Activated naive CD4-positive, alpha-beta T cell treated with anti-CD3 and anti-CD28 coated beads for 36 hours (primary cell): ENCODE results near the gene AEBP2. TPM values are rescaled to one million over a fixed set of nuclear protein-coding genes. Genes with fewer than 3 reads are reported as not detected.

Experiments used
- CTCF ChIA-PET: fragments of 350-600 bp; sonication (Branson Sonifier 250); formaldehyde crosslinking; loops from one replicate; lab custom pipeline; 2021; ENCODE audit warnings: antibody characterized with exemption; lab: Charles Lee
- DNase-seq: peaks from one replicate; pipeline ENCODE4 v3.0.0-alpha.2; 2020
- H3K27ac Mint-ChIP-seq: one replicate; pipeline ENCODE4 v1.8.0; 2021; ENCODE audit warnings: mild to moderate bottlenecking, mixed read lengths
- H3K27me3 Mint-ChIP-seq: one replicate; pipeline ENCODE4 v1.8.0; 2021; ENCODE audit warnings: low read depth, mixed read lengths
- H3K36me3 Mint-ChIP-seq: one replicate; pipeline ENCODE4 v1.8.0; 2021; ENCODE audit warnings: low read depth, mixed read lengths
- H3K4me1 Mint-ChIP-seq: one replicate; pipeline ENCODE4 v1.8.0; 2021; ENCODE audit warnings: low read depth, mixed read lengths
- H3K4me3 Mint-ChIP-seq: one replicate; pipeline ENCODE4 v1.8.0; 2021; ENCODE audit warnings: mild to moderate bottlenecking, moderate library complexity, mixed read lengths
- H3K9me3 Mint-ChIP-seq: one replicate; pipeline ENCODE4 v1.8.0; 2021; ENCODE audit warnings: mixed read lengths
- intact Hi-C: fragments of 100-400 bp; cut with micrococcal nuclease; formaldehyde crosslinking; loops from one replicate; pipeline ENCODE4 v1.15.1; 2023
- total RNA-seq, 2 experiments: library from RNA; stranded (reverse); gene quantifications; one replicate each; pipeline ENCODE4 v1.2.3, GENCODE V29; 2021

Gene AEBP2
- total RNA-seq, 2 experiments from 2014 or later = 32.4 to 35.2 TPM

GRCh38 chr12:19498099-19498498 is 58.8 kb downstream of the AEBP2 start:
- Mint-ChIP-seq H3K4me1 (peaks cover 15% of the 10 kb centered on the region), H3K36me3 (peaks cover 35% of the 10 kb centered on the region), H3K4me3 (no peak overlapping the region), H3K27me3 (no peaks in the 10 kb centered on the region), H3K27ac (no peak overlapping the region), H3K9me3 (no peaks in the 10 kb centered on the region)
- DNase-seq = no peak
- intact Hi-C loops = no loop called here
- CTCF ChIA-PET = no interaction called here

GRCh38 chr12:19499030-19499429 is 59.7 kb downstream of the AEBP2 start:
- Mint-ChIP-seq H3K4me1 (peaks cover 17% of the 10 kb centered on the region), H3K9me3 (no peaks in the 10 kb centered on the region), H3K27ac (no peak overlapping the region), H3K27me3 (no peaks in the 10 kb centered on the region), H3K4me3 (no peak overlapping the region), H3K36me3 (peaks cover 39% of the 10 kb centered on the region)
- CTCF ChIA-PET = interaction anchor here (0.6 kb wide), 1 partner anchor 18 kb away, joined by 3 read pairs; no protein-coding TSS in a partner anchor
- no peak for DNase-seq
- intact Hi-C loops = no loop called here

GRCh38 chr12:19506497-19506896 is 67.2 kb downstream of the AEBP2 start:
- intact Hi-C loops = no loop called here
- Mint-ChIP-seq H3K4me3 (no peak overlapping the region), H3K9me3 (no peaks in the 10 kb centered on the region), H3K27me3 (no peaks in the 10 kb centered on the region), H3K4me1 (peaks cover 26% of the 10 kb centered on the region), H3K36me3 (peaks cover 40% of the 10 kb centered on the region), H3K27ac (no peak overlapping the region)
- CTCF ChIA-PET = no interaction called here
- DNase-seq = no peak

GRCh38 chr12:19507823-19508222 is 68.5 kb downstream of the AEBP2 start:
- no peak overlapping the region for H3K4me3 Mint-ChIP-seq
- CTCF ChIA-PET = interaction anchor here (1.1 kb wide), 1 partner anchor 512 kb away, joined by 3 read pairs; no protein-coding TSS in a partner anchor
- intact Hi-C loops = no loop called here
- H3K27me3 Mint-ChIP-seq = no peaks in the 10 kb centered on the region
- no peak overlapping the region for H3K27ac Mint-ChIP-seq
- no peak for DNase-seq
- H3K4me1 Mint-ChIP-seq = peaks cover 25% of the 10 kb centered on the region
- no peaks in the 10 kb centered on the region for H3K9me3 Mint-ChIP-seq
- H3K36me3 Mint-ChIP-seq = peaks cover 34% of the 10 kb centered on the region

- intact Hi-C loops = no loop called here
- CTCF ChIA-PET = no interaction called here
Measured at GRCh38 chr12:19510461-19510860, 71.2 kb downstream of the AEBP2 start.

GRCh38 chr12:19515179-19515578 is 75.9 kb downstream of the AEBP2 start:
- intact Hi-C loops = no loop called here
- H3K9me3 Mint-ChIP-seq = no peaks in the 10 kb centered on the region
- H3K4me1 Mint-ChIP-seq = peaks cover 2% of the 10 kb centered on the region
- H3K27me3 Mint-ChIP-seq = no peaks in the 10 kb centered on the region
- CTCF ChIA-PET = no interaction called here
- no peak overlapping the region for H3K4me3 Mint-ChIP-seq
- no peak for DNase-seq
- no peak overlapping the region for H3K27ac Mint-ChIP-seq
- H3K36me3 Mint-ChIP-seq = peaks cover 17% of the 10 kb centered on the region

More at GRCh38 chr12:19510461-19510860, 71.2 kb downstream of the AEBP2 start:
- H3K4me1 Mint-ChIP-seq = peaks cover 14% of the 10 kb centered on the region
- no peaks in the 10 kb centered on the region for H3K9me3 Mint-ChIP-seq
- H3K27ac Mint-ChIP-seq = no peak overlapping the region
- DNase-seq = no peak
- no peak overlapping the region for H3K4me3 Mint-ChIP-seq
- H3K36me3 Mint-ChIP-seq = peaks cover 27% of the 10 kb centered on the region
- no peaks in the 10 kb centered on the region for H3K27me3 Mint-ChIP-seq

GRCh38 chr12:19517583-19517982 is 78.3 kb downstream of the AEBP2 start:
- H3K27me3 Mint-ChIP-seq = no peaks in the 10 kb centered on the region
- no peak for DNase-seq
- H3K9me3 Mint-ChIP-seq = no peaks in the 10 kb centered on the region
- no peak overlapping the region for H3K27ac Mint-ChIP-seq
- CTCF ChIA-PET = interaction anchor here (0.6 kb wide), 1 partner anchor 58 kb away, joined by 3 read pairs; no protein-coding TSS in a partner anchor
- H3K4me1 Mint-ChIP-seq = no peaks in the 10 kb centered on the region
- intact Hi-C loops = no loop called here
- no peak overlapping the region for H3K4me3 Mint-ChIP-seq
- H3K36me3 Mint-ChIP-seq = peaks cover 15% of the 10 kb centered on the region

GRCh38 chr12:19518209-19518608 is 78.9 kb downstream of the AEBP2 start:
- Mint-ChIP-seq H3K9me3 (no peaks in the 10 kb centered on the region), H3K4me1 (no peaks in the 10 kb centered on the region), H3K4me3 (no peak overlapping the region), H3K36me3 (peaks cover 15% of the 10 kb centered on the region), H3K27me3 (no peaks in the 10 kb centered on the region), H3K27ac (no peak overlapping the region)
- CTCF ChIA-PET = interaction anchor here (0.6 kb wide), 1 partner anchor 57 kb away, joined by 3 read pairs; no protein-coding TSS in a partner anchor
- no peak for DNase-seq
- intact Hi-C loops = no loop called here

- intact Hi-C loops = no loop called here
- H3K27me3 Mint-ChIP-seq = no peaks in the 10 kb centered on the region
- peaks cover 1% of the 10 kb centered on the region for H3K4me1 Mint-ChIP-seq
- H3K27ac Mint-ChIP-seq = no peak overlapping the region
- CTCF ChIA-PET = interaction anchor here (0.7 kb wide), 1 partner anchor 48 kb away, joined by 3 read pairs; no protein-coding TSS in a partner anchor
- H3K36me3 Mint-ChIP-seq = peaks cover 10% of the 10 kb centered on the region
- H3K9me3 Mint-ChIP-seq = no peaks in the 10 kb centered on the region
- no peak for DNase-seq
- no peak overlapping the region for H3K4me3 Mint-ChIP-seq
Measured at GRCh38 chr12:19520646-19521415, 81.5 kb downstream of the AEBP2 start.

- CTCF ChIA-PET = interaction anchor here (0.6 kb wide), 1 partner anchor 23 kb away, joined by 4 read pairs; no protein-coding TSS in a partner anchor
- Mint-ChIP-seq H3K4me1 (peaks cover 26% of the 10 kb centered on the region), H3K9me3 (no peaks in the 10 kb centered on the region), H3K27ac (peak overlapping the region; percentile 8), H3K36me3 (peaks cover 8% of the 10 kb centered on the region), H3K4me3 (no peak overlapping the region), H3K27me3 (no peaks in the 10 kb centered on the region)
- DNase-seq = no peak
- intact Hi-C loops = no loop called here
Measured at GRCh38 chr12:19525274-19525673, 86.0 kb downstream of the AEBP2 start.

GRCh38 chr12:19527866-19528265 is 88.6 kb downstream of the AEBP2 start:
- Mint-ChIP-seq H3K4me1 (peaks cover 26% of the 10 kb centered on the region), H3K9me3 (no peaks in the 10 kb centered on the region), H3K36me3 (peaks cover 4% of the 10 kb centered on the region), H3K27ac (no peak overlapping the region), H3K27me3 (no peaks in the 10 kb centered on the region), H3K4me3 (no peak overlapping the region)
- intact Hi-C loops = no loop called here
- no peak for DNase-seq
- CTCF ChIA-PET = interaction anchor here (0.7 to 0.8 kb wide), 2 partner anchors 8 to 166 kb away, joined by 3 to 7 read pairs; no protein-coding TSS in a partner anchor

- peaks cover 26% of the 10 kb centered on the region for H3K4me1 Mint-ChIP-seq
- no peak overlapping the region for H3K4me3 Mint-ChIP-seq
- peaks cover 5% of the 10 kb centered on the region for H3K36me3 Mint-ChIP-seq
- no peaks in the 10 kb centered on the region for H3K27me3 Mint-ChIP-seq
- CTCF ChIA-PET = no interaction called here
- DNase-seq = no peak
- intact Hi-C loops = no loop called here
- peak overlapping the region; percentile 29 for H3K27ac Mint-ChIP-seq
- peaks cover under 1% of the 10 kb centered on the region for H3K9me3 Mint-ChIP-seq
Measured at GRCh38 chr12:19528750-19529149, 89.5 kb downstream of the AEBP2 start.
